B cell (primary cell): Measurements from ENCODE around the gene TMX1. TPM values are rescaled to one million over a fixed set of nuclear protein-coding genes. Genes with fewer than 3 reads are reported as not detected.

ENCODE experiments used
- ATAC-seq: fragments of 200-7000 bp; cut with Tn5 transposase; one replicate; pipeline ENCODE4 v1.10.0; 2021; ENCODE audit warnings: low read depth, mild to moderate bottlenecking, moderate number of reproducible peaks, moderate library complexity
- CTCF ChIA-PET: fragments of 350-600 bp; sonication (Branson Sonifier 250); formaldehyde crosslinking; loops from one replicate; lab custom pipeline; 2021; ENCODE audit warnings: antibody characterized with exemption, inconsistent platforms; lab: Charles Lee
- POLR2A ChIA-PET: fragments of 350-600 bp; sonication (Branson Sonifier 250); formaldehyde crosslinking; loops from one replicate; lab custom pipeline; 2021; ENCODE audit warnings: antibody characterized with exemption; lab: Charles Lee
- DNase-seq: peaks from one replicate; pipeline ENCODE4 v3.0.0; 2013
- H2AFZ ChIP-seq: 2 replicates; pipeline ENCODE4 v1.6.1; 2012; ENCODE audit warnings: mild to moderate bottlenecking, low read depth, low read length; ENCODE audit not compliant: insufficient read depth, poor library complexity, severe bottlenecking
- H3K27ac ChIP-seq, 2 donors: 1 replicate in 1 of 2; 2 replicates in 1 of 2; pipeline ENCODE4 v1.5.1; 2012 to 2013; ENCODE audit warnings: low read length in 2 of 2, mild to moderate bottlenecking in 2 of 2, moderate library complexity in 1 of 2
- H3K27me3 ChIP-seq, 4 experiments: fragments of 200-600 bp in 1 of 4; sonication (generic) in 1 of 4; replicated peaks in 1 of 4; 1 replicate in 2 of 4; 2 replicates in 2 of 4; pipeline versions ENCODE4 v1.6.1 to v1.7.0; 2013 to 2016; ENCODE audit warnings: low read length in 3 of 4, mild to moderate bottlenecking in 2 of 4, mixed read lengths in 1 of 4, moderate library complexity in 1 of 4; ENCODE audit not compliant: insufficient read depth in 4 of 4, control insufficient read depth in 3 of 4; ENCODE audit errors: control extremely low read depth in 1 of 4
- H3K36me3 ChIP-seq, 2 experiments: replicated peaks in 1 of 2; 1 replicate in 1 of 2; 2 replicates in 1 of 2; pipeline versions ENCODE4 v1.6.1 to v1.7.1; 2013; ENCODE audit warnings: low read length in 1 of 2; ENCODE audit not compliant: insufficient read depth in 2 of 2, control insufficient read depth in 1 of 2; ENCODE audit errors: control extremely low read depth in 1 of 2, extremely low read depth in 1 of 2
- H3K4me1 ChIP-seq, 2 donors: fragments of 200-600 bp in 1 of 2; sonication (generic) in 1 of 2; 1 replicate in 1 of 2; 2 replicates in 1 of 2; pipeline versions ENCODE4 v1.5.1 to v1.6.1; 2013 to 2017; ENCODE audit warnings: low read length in 2 of 2; ENCODE audit not compliant: control insufficient read depth in 2 of 2, insufficient read depth in 2 of 2
- H3K4me2 ChIP-seq: replicated peaks from 2 replicates; pipeline ENCODE3; 2012; ENCODE audit warnings: mild to moderate bottlenecking, low read depth, low read length; ENCODE audit not compliant: poor library complexity, severe bottlenecking
- H3K4me3 ChIP-seq, 5 experiments: fragments of 200-600 bp in 1 of 5; sonication (generic) in 1 of 5; 1 replicate in 3 of 5; 2 replicates in 2 of 5; pipeline versions ENCODE4 v1.5.1 to v1.7.0; 2011 to 2016; ENCODE audit warnings: low read length in 4 of 5, mild to moderate bottlenecking in 4 of 5, low read depth in 2 of 5, control low read depth in 1 of 5, moderate library complexity in 1 of 5; ENCODE audit not compliant: insufficient read depth in 1 of 5; ENCODE audit errors: control extremely low read depth in 1 of 5, extremely low read depth in 1 of 5
- H3K79me2 ChIP-seq: fragments of 200-600 bp; sonication (generic); one replicate; pipeline ENCODE4 v1.6.0; 2016; ENCODE audit warnings: low read length; ENCODE audit not compliant: control insufficient read depth, insufficient read depth
- H3K9ac ChIP-seq: fragments of 200-600 bp; sonication (generic); 2 replicates; pipeline ENCODE4 v1.6.1; 2017; ENCODE audit warnings: mild to moderate bottlenecking, low read length, moderate library complexity
- H3K9me3 ChIP-seq, 3 donors: one replicate each; pipeline versions ENCODE4 v1.6.1 to v1.7.1; 2013; ENCODE audit warnings: low read length in 2 of 3; ENCODE audit not compliant: control insufficient read depth in 2 of 3, insufficient read depth in 1 of 3; ENCODE audit errors: control extremely low read depth in 1 of 3
- H4K20me1 ChIP-seq: 2 replicates; pipeline ENCODE4 v1.6.0; 2012; ENCODE audit warnings: mild to moderate bottlenecking, low read length; ENCODE audit not compliant: insufficient read depth, control insufficient read depth, poor library complexity, severe bottlenecking
- H3K27ac Mint-ChIP-seq: one replicate; pipeline ENCODE4 v1.8.0; 2021; ENCODE audit warnings: mixed read lengths
- H3K27me3 Mint-ChIP-seq: one replicate; pipeline ENCODE4 v1.8.0; 2021; ENCODE audit warnings: mixed read lengths
- H3K4me1 Mint-ChIP-seq: one replicate; pipeline ENCODE4 v1.8.0; 2021; ENCODE audit warnings: mixed read lengths
- H3K4me3 Mint-ChIP-seq: one replicate; pipeline ENCODE4 v1.8.0; 2021; ENCODE audit warnings: mixed read lengths
- H3K9me3 Mint-ChIP-seq: one replicate; pipeline ENCODE4 v1.8.0; 2022; ENCODE audit warnings: mixed read lengths; ENCODE audit not compliant: insufficient read depth
- CTCF ChIP-seq: fragments of 200-600 bp; IDR thresholded peaks from one replicate; pipeline ENCODE4 v1.8.0; 2022; ENCODE audit warnings: antibody characterized with exemption, mild to moderate bottlenecking
- EZH2 ChIP-seq: IDR thresholded peaks from 2 replicates; pipeline ENCODE4 v1.6.1; 2012; ENCODE audit warnings: borderline replicate concordance, low read depth, mild to moderate bottlenecking, moderate library complexity, low read length; ENCODE audit not compliant: insufficient read depth, poor library complexity, severe bottlenecking
- WGBS: methylation state at CpG from one replicate; pipeline ENCODE4 v1.1.5; 2013; ENCODE audit warnings: missing lambda C conversion rate; ENCODE audit not compliant: insufficient coverage; 5-methylcytosine and 5-hydroxymethylcytosine counted together
- intact Hi-C: fragments of 100-400 bp; cut with micrococcal nuclease; formaldehyde crosslinking; loops from one replicate; pipeline ENCODE4 v1.10.0; 2022
- polyA plus RNA-seq: library from polyadenylated mRNA; depleted of rRNA; stranded (reverse); fragments of >200 nt; gene quantifications from 2 replicates; pipeline ENCODE4 v1.2.3, GENCODE V29; 2012
- total RNA-seq, 2 donors: library from RNA; stranded (reverse); fragments of 120-200 nt in 1 of 2; gene quantifications; 1 replicate in 1 of 2; 2 replicates in 1 of 2; pipeline versions ENCODE4 v1.2.3 to v1.2.4, GENCODE V29; 2013 to 2022

Gene TMX1
- total and polyA plus RNA-seq, 2 donors (not counting 1 experiment from before 2014, with no cell fraction given): 4.8 to 26.4 TPM

DNA sequence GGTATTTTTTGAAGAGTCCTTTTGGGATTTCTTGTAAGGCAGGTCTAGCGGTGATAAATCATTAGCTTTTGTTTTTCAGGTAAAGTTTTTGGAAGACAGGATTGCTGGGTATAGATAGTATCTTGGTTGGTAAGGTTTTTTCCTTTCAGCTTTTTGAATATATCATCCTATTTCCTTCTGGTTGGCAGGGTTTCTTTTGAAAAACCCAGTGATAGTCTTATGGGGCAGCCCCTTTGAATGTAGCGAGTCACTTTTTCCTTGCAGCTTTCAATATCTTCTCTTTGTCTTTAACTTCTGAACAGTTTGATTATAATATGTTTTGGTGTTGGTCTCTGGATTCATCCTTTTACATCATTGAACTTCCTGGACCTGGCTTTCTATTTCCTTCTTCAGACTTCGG lies 20.2 kb downstream of the TMX1 start:
- Histone ChIP-seq H3K9ac (no peak overlapping the region), H3K36me3 (peaks cover 2 to 18% of the 10 kb centered on the region in 2 experiments), H3K9me3 (peaks cover 0 to 5% (median 0%) of the 10 kb centered on the region in 3 donors), H3K27me3 (no peaks in the 10 kb centered on the region), H2AFZ (no peak overlapping the region), H3K4me1 (no peaks in the 10 kb centered on the region), H3K27ac (no peak overlapping the region), H3K4me2 (no peak overlapping the region), H4K20me1 (no peaks in the 10 kb centered on the region), H3K79me2 (no peaks in the 10 kb centered on the region), H3K4me3 (no peak overlapping the region)
- no peak for TF ChIP-seq CTCF
- TF ChIP-seq EZH2: no peak
- H3K4me3 Mint-ChIP-seq: no peak overlapping the region
- ChIA-PET CTCF (interaction anchor here (0.7 kb wide), 1 partner anchor 891 kb away, joined by 4 read pairs; no protein-coding TSS in a partner anchor), POLR2A (no interaction called here)
- WGBS: no CpG with 5 or more reads among the region's 3 CpGs
- H3K27me3 Mint-ChIP-seq: no peaks in the 10 kb centered on the region
- intact Hi-C loops: no loop called here
- peaks cover 5% of the 10 kb centered on the region for H3K9me3 Mint-ChIP-seq
- DNase-seq (no peak), ATAC-seq (no peak)
- no peak overlapping the region for H3K27ac Mint-ChIP-seq
- H3K4me1 Mint-ChIP-seq: no peaks in the 10 kb centered on the region

GRCh38 chr14:51261151-51261550 lies 21.1 kb downstream of the TMX1 start:
- Histone ChIP-seq H3K4me1 (no peaks in the 10 kb centered on the region), H3K36me3 (peaks cover 2 to 16% of the 10 kb centered on the region in 2 experiments), H2AFZ (no peak overlapping the region), H4K20me1 (no peaks in the 10 kb centered on the region), H3K27me3 (no peaks in the 10 kb centered on the region), H3K4me2 (no peak overlapping the region), H3K9ac (no peak overlapping the region), H3K9me3 (peaks cover 0 to 5% (median 0%) of the 10 kb centered on the region in 3 donors), H3K79me2 (no peaks in the 10 kb centered on the region), H3K27ac (no peak overlapping the region), H3K4me3 (no peak overlapping the region)
- no peaks in the 10 kb centered on the region for H3K4me1 Mint-ChIP-seq
- DNase-seq (no peak), ATAC-seq (no peak)
- intact Hi-C loops: no loop called here
- H3K27me3 Mint-ChIP-seq: no peaks in the 10 kb centered on the region
- ChIA-PET POLR2A (no interaction called here), CTCF (no interaction called here)
- H3K9me3 Mint-ChIP-seq: peaks cover 5% of the 10 kb centered on the region
- TF ChIP-seq EZH2 (no peak), CTCF (no peak)
- WGBS: 100% methylated on average over 2 of the region's 2 CpGs
- no peak overlapping the region for H3K27ac Mint-ChIP-seq
- H3K4me3 Mint-ChIP-seq: no peak overlapping the region
